B cell (primary cell): ENCODE data around the gene ITPR2. TPM values are rescaled to one million over a fixed set of nuclear protein-coding genes. Genes with fewer than 3 reads are reported as not detected.

ENCODE experiments used
- ATAC-seq: fragments of 200-7000 bp; cut with Tn5 transposase; one replicate; pipeline ENCODE4 v1.10.0; 2021; ENCODE audit warnings: low read depth, mild to moderate bottlenecking, moderate number of reproducible peaks, moderate library complexity
- CTCF ChIA-PET: fragments of 350-600 bp; sonication (Branson Sonifier 250); formaldehyde crosslinking; loops from one replicate; lab custom pipeline; 2021; ENCODE audit warnings: antibody characterized with exemption, inconsistent platforms; lab: Charles Lee
- POLR2A ChIA-PET: fragments of 350-600 bp; sonication (Branson Sonifier 250); formaldehyde crosslinking; loops from one replicate; lab custom pipeline; 2021; ENCODE audit warnings: antibody characterized with exemption; lab: Charles Lee
- DNase-seq: peaks from one replicate; pipeline ENCODE4 v3.0.0; 2013
- H2AFZ ChIP-seq: 2 replicates; pipeline ENCODE4 v1.6.1; 2012; ENCODE audit warnings: mild to moderate bottlenecking, low read depth, low read length; ENCODE audit not compliant: insufficient read depth, poor library complexity, severe bottlenecking
- H3K27ac ChIP-seq, 2 donors: 1 replicate in 1 of 2; 2 replicates in 1 of 2; pipeline ENCODE4 v1.5.1; 2012 to 2013; ENCODE audit warnings: low read length in 2 of 2, mild to moderate bottlenecking in 2 of 2, moderate library complexity in 1 of 2
- H3K27me3 ChIP-seq, 4 experiments: fragments of 200-600 bp in 1 of 4; sonication (generic) in 1 of 4; replicated peaks in 1 of 4; 1 replicate in 2 of 4; 2 replicates in 2 of 4; pipeline versions ENCODE4 v1.6.1 to v1.7.0; 2013 to 2016; ENCODE audit warnings: low read length in 3 of 4, mild to moderate bottlenecking in 2 of 4, mixed read lengths in 1 of 4, moderate library complexity in 1 of 4; ENCODE audit not compliant: insufficient read depth in 4 of 4, control insufficient read depth in 3 of 4; ENCODE audit errors: control extremely low read depth in 1 of 4
- H3K36me3 ChIP-seq, 2 experiments: replicated peaks in 1 of 2; 1 replicate in 1 of 2; 2 replicates in 1 of 2; pipeline versions ENCODE4 v1.6.1 to v1.7.1; 2013; ENCODE audit warnings: low read length in 1 of 2; ENCODE audit not compliant: insufficient read depth in 2 of 2, control insufficient read depth in 1 of 2; ENCODE audit errors: control extremely low read depth in 1 of 2, extremely low read depth in 1 of 2
- H3K4me1 ChIP-seq, 2 donors: fragments of 200-600 bp in 1 of 2; sonication (generic) in 1 of 2; 1 replicate in 1 of 2; 2 replicates in 1 of 2; pipeline versions ENCODE4 v1.5.1 to v1.6.1; 2013 to 2017; ENCODE audit warnings: low read length in 2 of 2; ENCODE audit not compliant: control insufficient read depth in 2 of 2, insufficient read depth in 2 of 2
- H3K4me2 ChIP-seq: replicated peaks from 2 replicates; pipeline ENCODE3; 2012; ENCODE audit warnings: mild to moderate bottlenecking, low read depth, low read length; ENCODE audit not compliant: poor library complexity, severe bottlenecking
- H3K4me3 ChIP-seq, 5 experiments: fragments of 200-600 bp in 1 of 5; sonication (generic) in 1 of 5; 1 replicate in 3 of 5; 2 replicates in 2 of 5; pipeline versions ENCODE4 v1.5.1 to v1.7.0; 2011 to 2016; ENCODE audit warnings: low read length in 4 of 5, mild to moderate bottlenecking in 4 of 5, low read depth in 2 of 5, control low read depth in 1 of 5, moderate library complexity in 1 of 5; ENCODE audit not compliant: insufficient read depth in 1 of 5; ENCODE audit errors: control extremely low read depth in 1 of 5, extremely low read depth in 1 of 5
- H3K79me2 ChIP-seq: fragments of 200-600 bp; sonication (generic); one replicate; pipeline ENCODE4 v1.6.0; 2016; ENCODE audit warnings: low read length; ENCODE audit not compliant: control insufficient read depth, insufficient read depth
- H3K9ac ChIP-seq: fragments of 200-600 bp; sonication (generic); 2 replicates; pipeline ENCODE4 v1.6.1; 2017; ENCODE audit warnings: mild to moderate bottlenecking, low read length, moderate library complexity
- H3K9me3 ChIP-seq, 3 donors: one replicate each; pipeline versions ENCODE4 v1.6.1 to v1.7.1; 2013; ENCODE audit warnings: low read length in 2 of 3; ENCODE audit not compliant: control insufficient read depth in 2 of 3, insufficient read depth in 1 of 3; ENCODE audit errors: control extremely low read depth in 1 of 3
- H4K20me1 ChIP-seq: 2 replicates; pipeline ENCODE4 v1.6.0; 2012; ENCODE audit warnings: mild to moderate bottlenecking, low read length; ENCODE audit not compliant: insufficient read depth, control insufficient read depth, poor library complexity, severe bottlenecking
- H3K27ac Mint-ChIP-seq: one replicate; pipeline ENCODE4 v1.8.0; 2021; ENCODE audit warnings: mixed read lengths
- H3K27me3 Mint-ChIP-seq: one replicate; pipeline ENCODE4 v1.8.0; 2021; ENCODE audit warnings: mixed read lengths
- H3K4me1 Mint-ChIP-seq: one replicate; pipeline ENCODE4 v1.8.0; 2021; ENCODE audit warnings: mixed read lengths
- H3K4me3 Mint-ChIP-seq: one replicate; pipeline ENCODE4 v1.8.0; 2021; ENCODE audit warnings: mixed read lengths
- H3K9me3 Mint-ChIP-seq: one replicate; pipeline ENCODE4 v1.8.0; 2022; ENCODE audit warnings: mixed read lengths; ENCODE audit not compliant: insufficient read depth
- EZH2 ChIP-seq: IDR thresholded peaks from 2 replicates; pipeline ENCODE4 v1.6.1; 2012; ENCODE audit warnings: borderline replicate concordance, low read depth, mild to moderate bottlenecking, moderate library complexity, low read length; ENCODE audit not compliant: insufficient read depth, poor library complexity, severe bottlenecking
- WGBS: methylation state at CpG from one replicate; pipeline ENCODE4 v1.1.5; 2013; ENCODE audit warnings: missing lambda C conversion rate; ENCODE audit not compliant: insufficient coverage; 5-methylcytosine and 5-hydroxymethylcytosine counted together
- intact Hi-C: fragments of 100-400 bp; cut with micrococcal nuclease; formaldehyde crosslinking; loops from one replicate; pipeline ENCODE4 v1.10.0; 2022
- polyA plus RNA-seq: library from polyadenylated mRNA; depleted of rRNA; stranded (reverse); fragments of >200 nt; gene quantifications from 2 replicates; pipeline ENCODE4 v1.2.3, GENCODE V29; 2012
- total RNA-seq, 2 donors: library from RNA; stranded (reverse); fragments of 120-200 nt in 1 of 2; gene quantifications; 1 replicate in 1 of 2; 2 replicates in 1 of 2; pipeline versions ENCODE4 v1.2.3 to v1.2.4, GENCODE V29; 2013 to 2022
- TF ChIP-seq, protein P1 (sequence below): fragments of 200-600 bp; IDR thresholded peaks from one replicate; pipeline ENCODE4 v1.8.0; 2022; ENCODE audit warnings: antibody characterized with exemption, mild to moderate bottlenecking

Gene ITPR2
- total and polyA plus RNA-seq, 2 donors (not counting 1 experiment from before 2014, with no cell fraction given) = 4.3 to 113 TPM

DNA sequence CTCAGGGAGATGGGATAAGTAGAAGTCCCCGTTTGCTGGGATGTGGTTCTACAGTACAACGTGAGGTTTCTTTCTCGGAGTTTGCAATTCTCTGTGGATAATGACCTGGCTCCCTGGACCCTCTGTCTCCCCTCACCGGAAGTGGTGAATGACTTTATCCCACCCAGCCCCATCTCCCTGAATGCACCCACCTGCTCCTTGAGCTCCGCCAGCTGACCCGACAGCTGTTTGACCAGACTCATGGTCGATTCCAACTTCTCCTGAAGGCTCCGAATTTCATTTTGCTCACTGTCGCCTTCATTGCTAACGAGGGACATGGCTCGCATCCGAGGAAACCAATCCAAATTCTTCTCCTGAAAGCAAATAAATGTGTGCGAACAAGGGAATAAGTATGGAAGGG, 493.0 kb downstream of the ITPR2 start:
- H3K4me1 ChIP-seq = peaks cover 12 to 16% of the 10 kb centered on the region in 2 donors
- CTCF ChIA-PET = interaction anchor here (1.1 kb wide), 1 partner anchor 212 kb away, joined by 3 read pairs; no protein-coding TSS in a partner anchor
- Mint-ChIP-seq H3K27ac (no peak overlapping the region), H3K4me3 (no peak overlapping the region), H3K27me3 (no peaks in the 10 kb centered on the region), H3K9me3 (no peaks in the 10 kb centered on the region), H3K4me1 (peaks cover 28% of the 10 kb centered on the region)
- H3K27me3 ChIP-seq = no peaks in the 10 kb centered on the region
- H3K27ac ChIP-seq = no peak overlapping the region
- 95% methylated on average over 9 of the region's 13 CpGs for WGBS
- no peaks in the 10 kb centered on the region for H4K20me1 ChIP-seq
- no peak overlapping the region for H3K9ac ChIP-seq
- H3K4me2 ChIP-seq = no peak overlapping the region
- POLR2A ChIA-PET = no interaction called here
- no peaks in the 10 kb centered on the region for H3K79me2 ChIP-seq
- H3K4me3 ChIP-seq = no peak overlapping the region
- peaks cover 0 to 10% of the 10 kb centered on the region in 2 experiments for H3K36me3 ChIP-seq
- no peak overlapping the region for H2AFZ ChIP-seq
- no peak for TF ChIP-seq EZH2
- TF ChIP-seq, protein P1, sequence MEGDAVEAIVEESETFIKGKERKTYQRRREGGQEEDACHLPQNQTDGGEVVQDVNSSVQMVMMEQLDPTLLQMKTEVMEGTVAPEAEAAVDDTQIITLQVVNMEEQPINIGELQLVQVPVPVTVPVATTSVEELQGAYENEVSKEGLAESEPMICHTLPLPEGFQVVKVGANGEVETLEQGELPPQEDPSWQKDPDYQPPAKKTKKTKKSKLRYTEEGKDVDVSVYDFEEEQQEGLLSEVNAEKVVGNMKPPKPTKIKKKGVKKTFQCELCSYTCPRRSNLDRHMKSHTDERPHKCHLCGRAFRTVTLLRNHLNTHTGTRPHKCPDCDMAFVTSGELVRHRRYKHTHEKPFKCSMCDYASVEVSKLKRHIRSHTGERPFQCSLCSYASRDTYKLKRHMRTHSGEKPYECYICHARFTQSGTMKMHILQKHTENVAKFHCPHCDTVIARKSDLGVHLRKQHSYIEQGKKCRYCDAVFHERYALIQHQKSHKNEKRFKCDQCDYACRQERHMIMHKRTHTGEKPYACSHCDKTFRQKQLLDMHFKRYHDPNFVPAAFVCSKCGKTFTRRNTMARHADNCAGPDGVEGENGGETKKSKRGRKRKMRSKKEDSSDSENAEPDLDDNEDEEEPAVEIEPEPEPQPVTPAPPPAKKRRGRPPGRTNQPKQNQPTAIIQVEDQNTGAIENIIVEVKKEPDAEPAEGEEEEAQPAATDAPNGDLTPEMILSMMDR = no peak
- ATAC-seq (no peak), DNase-seq (no peak)
- H3K9me3 ChIP-seq = no peaks in the 10 kb centered on the region
- intact Hi-C loops = no loop called here

DNA sequence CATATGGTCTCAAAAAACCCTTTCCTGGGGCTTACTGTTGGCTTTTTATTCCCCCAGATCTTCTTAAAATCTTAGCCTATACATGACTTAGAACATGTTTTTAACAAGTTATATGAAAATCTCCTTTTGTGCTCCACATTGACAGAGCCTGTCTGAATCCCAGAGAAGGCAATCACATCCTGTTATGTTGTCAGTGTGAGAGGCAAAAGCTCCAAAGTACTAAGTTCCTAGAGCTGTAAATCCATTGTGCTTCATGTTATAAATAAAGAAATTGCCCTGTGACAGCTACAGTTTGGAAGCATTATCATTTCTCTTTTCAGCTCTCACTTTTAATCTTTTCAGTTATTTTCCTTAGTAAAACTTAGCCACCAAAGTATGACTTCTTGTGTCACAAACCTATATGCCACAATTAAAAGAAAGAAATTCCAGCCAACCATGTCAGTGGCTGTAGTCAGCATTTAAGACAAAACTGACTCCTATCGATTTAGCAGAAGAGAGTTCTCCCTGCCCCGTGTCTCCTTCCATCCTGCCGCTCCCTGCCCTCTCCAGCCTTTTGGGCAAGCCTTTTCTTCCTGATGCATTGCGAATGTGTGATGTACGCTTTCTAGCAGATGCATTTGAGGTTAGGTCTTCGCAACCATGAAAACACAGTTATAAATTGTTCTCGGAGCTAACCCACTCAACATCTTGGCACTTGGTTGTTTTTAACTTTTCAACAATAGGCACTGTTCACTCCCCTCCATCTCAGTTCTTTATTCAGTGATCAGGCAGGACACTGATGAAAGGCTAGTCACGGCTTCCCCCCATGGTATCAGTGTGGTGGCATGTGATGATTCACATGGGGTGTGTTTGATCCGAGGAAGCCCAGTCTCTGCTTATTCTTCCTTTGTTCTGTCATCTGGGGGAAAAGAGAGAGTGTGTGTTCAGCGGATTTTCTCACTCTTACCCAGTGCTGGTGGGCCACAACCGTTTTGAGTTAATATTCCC, 494.1 kb downstream of the ITPR2 start:
- H3K27me3 Mint-ChIP-seq = no peaks in the 10 kb centered on the region
- H3K4me1 Mint-ChIP-seq = peaks cover 21% of the 10 kb centered on the region
- H3K27ac Mint-ChIP-seq = no peak overlapping the region
- Histone ChIP-seq H3K27ac (no peak overlapping the region), H3K4me2 (no peak overlapping the region), H3K4me1 (peaks cover 12 to 16% of the 10 kb centered on the region in 2 donors), H3K36me3 (peaks cover 0 to 10% of the 10 kb centered on the region in 2 experiments), H4K20me1 (no peaks in the 10 kb centered on the region), H3K79me2 (no peaks in the 10 kb centered on the region), H3K4me3 (no peak overlapping the region), H3K9ac (no peak overlapping the region), H3K9me3 (peaks cover 0 to 5% (median 0%) of the 10 kb centered on the region in 3 donors), H2AFZ (no peak overlapping the region), H3K27me3 (no peaks in the 10 kb centered on the region)
- CTCF ChIA-PET = no interaction called here
- POLR2A ChIA-PET = no interaction called here
- DNase-seq (no peak), ATAC-seq (no peak)
- H3K9me3 Mint-ChIP-seq = no peaks in the 10 kb centered on the region
- no peak overlapping the region for H3K4me3 Mint-ChIP-seq
- no peak for TF ChIP-seq EZH2
- TF ChIP-seq, protein P1 = no peak
- intact Hi-C loops = no loop called here
- WGBS = 96% methylated on average over 7 of the region's 11 CpGs
